Measurements from ENCODE around the gene METAP1.
"Not testable (repeated sequence)": the region's sequence is repeated elsewhere in the genome, so short reads cannot be mapped to it uniquely, and the experiment has no call there.

METAP1 gene

DNA sequence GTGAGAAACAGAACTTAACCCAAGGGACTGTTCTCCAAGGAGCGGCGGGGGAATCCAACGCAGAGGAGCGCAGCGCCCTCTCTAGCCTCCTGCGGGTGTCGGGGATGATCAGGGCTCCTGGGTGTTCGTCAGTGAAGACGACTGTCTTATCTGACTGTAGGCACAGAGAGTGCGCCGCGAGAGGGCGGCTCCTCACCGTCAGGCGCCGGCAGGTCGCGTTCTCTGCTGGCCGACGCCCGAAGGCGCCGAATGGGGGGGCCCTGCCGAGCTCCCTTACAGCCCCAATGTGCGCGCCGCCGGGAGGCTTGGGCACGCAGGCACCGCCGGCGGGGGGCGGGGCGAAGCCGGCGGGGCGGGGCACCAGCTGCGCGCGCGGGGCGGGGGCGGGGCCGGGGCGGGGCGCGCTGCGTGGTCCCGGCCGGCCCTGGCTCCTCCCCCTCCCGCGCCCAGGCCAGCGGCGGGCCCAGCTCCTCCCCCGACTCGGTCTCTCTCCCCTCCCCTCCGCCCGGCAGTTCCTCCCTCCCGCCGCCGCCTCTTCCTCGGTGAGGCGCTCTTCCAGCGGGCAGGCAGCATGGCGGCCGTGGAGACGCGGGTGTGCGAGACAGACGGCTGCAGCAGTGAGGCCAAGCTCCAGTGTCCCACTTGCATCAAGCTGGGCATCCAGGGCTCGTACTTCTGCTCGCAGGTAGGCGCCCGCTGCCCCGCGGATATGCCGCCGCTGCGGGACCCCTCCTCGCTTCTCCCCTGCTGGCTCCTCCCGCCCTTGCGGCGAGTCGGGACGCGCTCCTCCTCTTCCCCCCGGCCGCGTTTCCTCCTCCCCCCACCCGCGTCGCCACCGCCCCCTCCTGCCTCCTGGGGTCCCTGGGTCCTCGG is at the start of gene METAP1:
Gene METAP1 (plus strand): TSS at position 539 of the 873 bp plus-strand sequence. CDS start 33 bp downstream, at position 572.
- peak; percentile 83 for FAIRE-seq
- peak; percentile 91 for DNase-seq (ENCODE audit: extremely low spot score, insufficient read length, low read depth)

DNA sequence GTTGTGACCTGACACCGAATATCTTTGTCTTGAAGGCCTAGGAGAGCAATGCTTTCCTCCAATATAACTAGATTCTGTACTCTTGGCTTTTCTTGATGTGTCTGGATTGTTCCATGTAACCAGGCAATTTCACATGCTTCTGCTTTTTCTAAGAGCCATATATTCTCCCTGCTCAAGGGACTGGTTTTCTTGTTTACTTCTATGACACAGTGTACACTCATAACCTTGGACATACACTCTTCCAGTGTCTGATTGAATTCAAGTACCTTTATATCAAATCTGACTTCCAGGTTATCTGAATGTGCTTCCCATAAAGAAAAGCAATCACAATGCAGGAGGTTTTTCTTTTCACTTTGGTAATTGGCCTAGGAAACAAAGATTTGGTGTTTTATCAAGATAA is 49.2 kb upstream of the METAP1 start:
- FAIRE-seq: no peak
- no peak for DNase-seq (ENCODE audit: extremely low spot score, insufficient read length, low read depth)

GRCh38 chr4:98950925-98951324 is 44.6 kb upstream of the METAP1 start:
- FAIRE-seq (no peak), DNase-seq (ENCODE audit: extremely low spot score, insufficient read length, low read depth) (no peak)

DNA sequence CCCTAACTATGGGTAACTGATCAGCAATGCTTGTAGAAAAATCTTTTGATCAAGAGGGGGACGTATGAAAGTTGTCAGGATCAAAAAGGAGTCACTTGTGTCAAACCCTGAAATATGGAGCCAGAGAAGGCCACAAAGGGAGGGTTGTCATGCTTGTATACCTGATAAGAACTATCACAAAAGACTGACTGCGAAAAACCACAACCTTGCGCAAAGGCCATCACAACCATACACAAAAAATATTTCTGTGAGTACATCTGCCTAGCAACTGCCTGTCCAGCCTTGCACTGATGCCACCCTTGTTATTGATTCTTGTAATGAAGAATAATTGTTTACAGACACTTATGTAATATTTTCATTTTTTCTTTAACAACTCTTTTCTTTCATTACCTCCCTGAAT is 43.8 kb upstream of the METAP1 start:
- FAIRE-seq: no peak
- no peak for DNase-seq (ENCODE audit: extremely low spot score, insufficient read length, low read depth)

GRCh38 chr4:98955229-98955628 is 40.3 kb upstream of the METAP1 start:
- FAIRE-seq: no peak
- no peak for DNase-seq (ENCODE audit: extremely low spot score, insufficient read length, low read depth)

- no peak for DNase-seq (ENCODE audit: extremely low spot score, insufficient read length, low read depth)
- FAIRE-seq: no peak
Observed at GRCh38 chr4:98958065-98958464, 37.5 kb upstream of the METAP1 start.

- DNase-seq (ENCODE audit: extremely low spot score, insufficient read length, low read depth) (no peak), FAIRE-seq (no peak)
Observed at GRCh38 chr4:98959411-98959810, 36.1 kb upstream of the METAP1 start.

- DNase-seq (ENCODE audit: extremely low spot score, insufficient read length, low read depth) (no peak), FAIRE-seq (no peak)
Observed at GRCh38 chr4:98961770-98962169, 33.8 kb upstream of the METAP1 start.

- DNase-seq (ENCODE audit: extremely low spot score, insufficient read length, low read depth) (no peak), FAIRE-seq (no peak)
Observed at GRCh38 chr4:98963538-98964433, 31.7 kb upstream of the METAP1 start.

DNA sequence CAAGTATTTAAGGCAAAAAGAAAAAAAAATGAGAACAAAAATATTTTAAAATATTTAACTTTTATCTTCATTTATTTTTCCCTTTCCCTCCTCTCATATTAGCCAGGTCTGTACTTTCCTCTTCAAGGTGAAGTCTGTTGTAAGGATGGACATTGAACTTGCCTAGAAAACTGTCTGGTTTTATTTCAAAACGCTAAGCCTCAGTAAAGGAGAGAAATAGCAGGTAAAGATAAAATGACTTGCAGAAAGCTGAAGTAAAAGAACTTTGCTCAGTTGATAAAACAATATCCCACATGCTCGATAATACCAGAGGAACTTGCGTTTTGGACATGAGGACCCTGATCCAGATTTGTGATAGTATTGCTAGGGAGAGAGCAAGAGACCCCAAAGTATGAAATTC is 28.6 kb upstream of the METAP1 start:
- FAIRE-seq (no peak), DNase-seq (ENCODE audit: extremely low spot score, insufficient read length, low read depth) (no peak)

DNA sequence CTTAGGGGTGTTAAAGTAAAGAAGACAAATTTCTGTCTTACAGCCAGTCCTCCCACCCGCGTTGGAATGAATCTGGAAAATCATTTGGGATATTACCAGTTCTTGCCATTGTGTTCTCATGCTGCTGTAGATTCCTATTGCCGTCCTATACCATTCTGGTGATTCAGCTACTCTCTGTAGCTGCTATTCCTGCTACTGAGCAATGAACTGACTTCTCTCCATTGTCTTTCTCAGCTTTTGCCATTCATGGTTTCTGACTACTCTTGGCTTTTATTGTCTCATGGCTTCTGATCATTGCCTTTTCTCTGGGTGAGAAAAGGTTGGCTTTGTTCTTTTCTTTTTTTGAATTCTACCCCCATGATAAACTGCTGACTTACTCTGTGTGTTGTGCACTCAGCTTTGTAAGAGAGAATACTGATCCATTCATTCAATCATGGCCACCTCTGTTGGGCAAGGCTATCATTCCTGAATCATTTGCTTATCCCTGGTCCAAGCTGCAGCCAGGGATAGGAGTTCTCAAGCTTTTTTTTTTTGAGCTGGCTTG is 27.7 kb upstream of the METAP1 start:
- DNase-seq (ENCODE audit: extremely low spot score, insufficient read length, low read depth) (no peak), FAIRE-seq (no peak)

DNA sequence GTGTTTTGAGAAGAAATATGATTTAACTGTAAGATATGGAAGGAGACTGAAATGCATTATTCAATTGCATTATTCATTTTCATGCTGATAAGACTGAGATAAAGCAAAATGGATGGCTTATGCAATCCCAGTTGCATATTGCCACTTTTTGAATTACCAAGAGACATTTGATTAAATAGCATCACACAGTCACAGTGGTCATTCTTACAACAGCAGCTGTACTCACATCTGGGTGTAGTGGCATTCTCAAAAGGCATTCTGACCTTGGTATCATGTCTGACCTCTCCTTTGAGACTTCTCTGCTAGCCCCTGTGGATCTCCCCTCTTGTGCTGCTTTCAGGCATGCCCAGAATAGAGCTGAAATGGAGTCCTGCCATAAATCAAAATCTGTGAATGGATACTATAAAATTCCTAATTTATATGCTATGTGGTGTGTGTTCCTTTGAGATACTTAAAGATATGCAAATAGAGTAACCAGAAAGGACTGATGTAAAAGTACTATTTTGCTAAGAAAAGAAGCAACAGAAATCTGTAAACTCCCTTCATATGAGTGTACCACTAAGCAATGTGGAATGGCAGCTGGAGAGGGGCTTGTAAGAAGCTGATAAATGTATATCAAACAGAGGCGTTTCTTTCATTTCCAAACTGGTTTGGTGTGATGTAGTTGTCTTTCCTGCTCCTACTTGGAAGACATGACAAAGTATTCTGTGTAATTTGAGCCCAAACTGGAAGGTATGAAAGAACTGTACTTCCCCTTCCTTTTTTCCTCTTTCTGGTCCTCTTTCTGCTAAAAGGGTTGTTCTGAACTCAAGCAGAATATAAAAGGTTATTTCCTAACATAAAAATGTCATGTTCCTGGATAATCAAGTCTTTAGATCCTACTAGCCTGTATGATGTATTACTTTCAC is 25.4 kb upstream of the METAP1 start:
- FAIRE-seq: no peak

DNA sequence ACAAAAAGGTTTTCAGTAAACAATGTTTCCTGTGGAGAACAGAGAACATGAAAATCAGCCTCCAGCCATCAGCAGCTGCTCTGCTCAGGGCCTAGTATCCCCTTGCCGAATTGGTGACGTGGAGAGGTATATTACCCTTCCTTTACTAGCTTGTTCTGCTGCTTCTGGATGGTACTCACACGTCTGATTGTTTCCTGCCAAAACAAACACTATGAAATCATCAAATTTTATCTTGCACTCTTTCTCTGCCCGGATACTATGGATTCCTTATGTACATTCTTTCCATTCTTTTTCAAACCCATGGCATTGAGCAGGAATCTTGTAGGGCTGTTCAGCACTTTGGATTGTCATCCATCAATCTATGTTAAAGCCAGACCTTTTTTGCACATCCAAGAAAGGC is 18.8 kb upstream of the METAP1 start:
- no peak for FAIRE-seq
- no peak for DNase-seq (ENCODE audit: extremely low spot score, insufficient read length, low read depth)

More for the DNA sequence above, 25.4 kb upstream of the METAP1 start:
- DNase-seq (ENCODE audit: extremely low spot score, insufficient read length, low read depth): no peak

DNA sequence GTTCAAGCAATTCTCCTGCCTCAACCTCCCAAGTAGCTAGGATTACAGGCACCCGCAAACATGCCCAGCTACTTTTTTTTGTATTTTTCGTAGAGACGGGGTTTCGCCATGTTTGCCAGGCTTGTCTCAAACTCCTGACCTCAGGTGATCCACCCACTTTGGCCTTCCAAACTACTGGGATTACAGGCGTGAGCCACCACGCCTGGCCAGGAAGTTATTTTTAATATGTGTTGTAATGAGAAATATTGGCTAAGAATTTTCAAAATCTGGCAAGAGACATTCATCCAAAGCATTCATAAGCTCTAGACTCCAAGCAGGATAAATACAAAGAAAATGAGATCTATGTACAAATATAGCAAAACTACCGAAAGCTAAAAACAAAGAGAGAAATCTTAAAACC is 18.0 kb upstream of the METAP1 start:
- FAIRE-seq: no peak

GRCh38 chr4:98987720-98988119 is 7.8 kb upstream of the METAP1 start:
- FAIRE-seq (no peak), DNase-seq (ENCODE audit: extremely low spot score, insufficient read length, low read depth) (no peak)

More for the DNA sequence above, 18.0 kb upstream of the METAP1 start:
- DNase-seq (ENCODE audit: extremely low spot score, insufficient read length, low read depth): no peak

GRCh38 chr4:98992835-98993234 is 2.7 kb upstream of the METAP1 start:
- DNase-seq (ENCODE audit: extremely low spot score, insufficient read length, low read depth); FAIRE-seq: not testable (repeated sequence)

- FAIRE-seq (no peak), DNase-seq (ENCODE audit: extremely low spot score, insufficient read length, low read depth) (no peak)
Observed at GRCh38 chr4:98993419-98994071, 2.0 kb upstream of the METAP1 start.

- FAIRE-seq (no peak), DNase-seq (ENCODE audit: extremely low spot score, insufficient read length, low read depth) (no peak)
Observed at GRCh38 chr4:98994474-98995182, 893 bp upstream of the METAP1 start.
